K562 (cell line): ENCODE results near the gene WDR64. TPM values are rescaled to one million over a fixed set of nuclear protein-coding genes. Genes with fewer than 3 reads are reported as not detected.

Experiments used
- CHD7 ChIP-seq: fragments of 200-600 bp; sonication (generic); IDR thresholded peaks from one replicate; pipeline ENCODE4 v1.6.1; 2012; ENCODE audit warnings: mild to moderate bottlenecking, low read depth, low read length, inconsistent platforms
- ETS1 ChIP-seq: conservative IDR thresholded peaks from 2 replicates; pipeline ENCODE4 v1.6.1; 2011; ENCODE audit warnings: low read depth, mild to moderate bottlenecking, low read length; ENCODE audit not compliant: control insufficient read depth
- HEY1 ChIP-seq: fragments of 250-450 bp; sonication (Bioruptor Pico); IDR thresholded peaks from 2 replicates; pipeline ENCODE4 v1.5.0; 2020; ENCODE audit warnings: mild to moderate bottlenecking, moderate library complexity, borderline replicate concordance
- MTA2 ChIP-seq: fragments of 450-650 bp; IDR thresholded peaks from 2 replicates; pipeline ENCODE4 v1.6.1; 2016; ENCODE audit warnings: low read depth
- SIN3A ChIP-seq, 2 experiments: fragments of 150-350 bp in 1 of 2; IDR thresholded peaks; 2 replicates each; pipeline ENCODE4 v1.6.1; 2011 to 2016; ENCODE audit warnings: borderline replicate concordance in 2 of 2, low read depth in 2 of 2, low read length in 2 of 2, mild to moderate bottlenecking in 2 of 2, moderate library complexity in 2 of 2; ENCODE audit not compliant: control insufficient read depth in 1 of 2
- TCF7 ChIP-seq: sonication (generic); IDR thresholded peaks from 2 replicates; pipeline ENCODE4 v1.6.1; 2016; ENCODE audit warnings: antibody characterized with exemption, borderline replicate concordance
- TGIF2 ChIP-seq: sonication (generic); formaldehyde crosslinking; IDR thresholded peaks from 2 replicates; pipeline ENCODE4 v1.8.1; 2022; ENCODE audit warnings: mild to moderate bottlenecking, missing genetic modification reagents, moderate library complexity
- TSC22D4 ChIP-seq: fragments of 450-650 bp; IDR thresholded peaks from 2 replicates; pipeline ENCODE4 v1.6.1; 2016; ENCODE audit warnings: missing genetic modification characterization, missing biosample characterization, control low read depth
- polyA plus RNA-seq, 8 experiments: library from polyadenylated mRNA; depleted of rRNA in 4 of 8; stranded (reverse) in 5 of 8; unstranded in 3 of 8; fragments of >200 nt; fragmentation: Nextera tagmentation in 2 of 8; fragmentation: Illumina TruSeq in 1 of 8; extraction: Ambion mirVana in 2 of 8; extraction: Trizol in 1 of 8; gene quantifications; 2 replicates each; pipeline versions ENCODE4 v1.2.1 to v1.2.3, GENCODE V29; 2011 to 2014; ENCODE audit warnings: inconsistent platforms in 1 of 8, missing spikeins in 1 of 8
- total RNA-seq, 7 experiments: library from RNA; depleted of rRNA in 6 of 7; stranded (reverse); fragments of >200 nt in 6 of 7; fragmentation: Illumina TruSeq in 2 of 7; extraction: Trizol in 2 of 7; gene quantifications; 2 replicates each; pipeline versions ENCODE4 v1.2.1 to v1.2.3, GENCODE V29; 2011 to 2021; ENCODE audit warnings: low replicate concordance in 1 of 7
- TF ChIP-seq, protein P1 (sequence below): fragments of 450-650 bp; IDR thresholded peaks from 2 replicates; pipeline ENCODE4 v1.7.1; 2018; ENCODE audit warnings: mild to moderate bottlenecking, low read depth; ENCODE audit not compliant: partially characterized antibody

The WDR64 gene
- total and polyA plus RNA-seq, 9 of the 15 experiments (the other 6 are each of a cell fraction or from before 2014, with no cell fraction given), result 0.06 to 0.29 (median 0.19) TPM; not detected in 5

DNA sequence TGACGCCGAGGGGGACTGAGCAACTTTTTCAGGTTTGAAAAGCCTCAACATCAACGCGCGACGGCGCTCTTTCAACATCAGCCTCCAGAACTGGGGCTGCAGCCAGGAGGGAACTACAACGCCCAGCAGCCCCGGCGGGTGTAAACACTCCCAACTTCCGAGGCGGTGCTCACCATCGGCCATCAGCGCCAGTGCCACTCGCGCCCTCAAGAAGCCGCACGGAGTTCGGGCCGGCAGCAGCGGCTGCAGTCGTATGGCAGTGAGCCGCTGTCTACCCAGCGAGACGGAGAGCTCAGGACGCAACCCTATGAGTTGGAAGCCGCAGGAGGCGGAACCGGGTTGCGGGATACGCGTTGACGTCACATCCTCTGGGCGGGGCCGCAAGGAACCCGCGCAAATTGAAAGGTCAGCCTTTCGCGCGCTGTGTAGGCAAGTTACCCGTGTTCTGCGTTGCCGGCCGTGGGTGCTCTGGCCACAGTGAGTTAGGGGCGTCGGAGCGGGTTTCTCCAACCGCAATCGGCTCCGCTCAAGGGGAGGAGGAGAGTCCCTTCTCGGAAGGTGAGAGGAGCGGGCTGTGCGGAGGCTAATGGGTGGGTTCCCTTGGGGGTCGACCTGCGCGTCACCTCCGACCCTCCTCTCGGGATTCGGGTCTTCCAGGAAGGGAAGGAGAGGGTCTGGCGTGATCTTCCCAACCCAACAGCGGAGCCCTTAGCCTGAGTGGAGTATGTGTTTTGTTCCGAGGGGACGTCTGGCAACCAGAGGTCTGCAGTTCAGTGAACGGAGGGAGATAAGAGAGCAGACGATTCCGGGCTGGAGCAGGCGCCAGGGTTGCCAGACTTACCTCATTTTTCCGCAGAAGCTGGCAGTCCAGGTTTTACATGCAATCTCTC, 196.0 kb downstream of the WDR64 start, which contains the start of gene EXO1 (continued):
- TF ChIP-seq SIN3A (IDR thresholded peaks at IDR 0.05; ENCODE audit: borderline replicate concordance in 2 of 2, control insufficient read depth in 1 of 2, low read depth in 2 of 2, low read length in 2 of 2) (peak; percentile 96; a peak in 3 of 4 replicates), TSC22D4 (tag) (no peak), TGIF2 (peak; percentile 70; the same call in 1 of the 2 replicates), CHD7 (no peak), ETS1 (peak; percentile 96), HEY1 (CRISPR knock-in tag) (no peak), TCF7 (peak; percentile 37; the same call in 1 of the 2 replicates), MTA2 (no peak)
- TF ChIP-seq, protein P1, sequence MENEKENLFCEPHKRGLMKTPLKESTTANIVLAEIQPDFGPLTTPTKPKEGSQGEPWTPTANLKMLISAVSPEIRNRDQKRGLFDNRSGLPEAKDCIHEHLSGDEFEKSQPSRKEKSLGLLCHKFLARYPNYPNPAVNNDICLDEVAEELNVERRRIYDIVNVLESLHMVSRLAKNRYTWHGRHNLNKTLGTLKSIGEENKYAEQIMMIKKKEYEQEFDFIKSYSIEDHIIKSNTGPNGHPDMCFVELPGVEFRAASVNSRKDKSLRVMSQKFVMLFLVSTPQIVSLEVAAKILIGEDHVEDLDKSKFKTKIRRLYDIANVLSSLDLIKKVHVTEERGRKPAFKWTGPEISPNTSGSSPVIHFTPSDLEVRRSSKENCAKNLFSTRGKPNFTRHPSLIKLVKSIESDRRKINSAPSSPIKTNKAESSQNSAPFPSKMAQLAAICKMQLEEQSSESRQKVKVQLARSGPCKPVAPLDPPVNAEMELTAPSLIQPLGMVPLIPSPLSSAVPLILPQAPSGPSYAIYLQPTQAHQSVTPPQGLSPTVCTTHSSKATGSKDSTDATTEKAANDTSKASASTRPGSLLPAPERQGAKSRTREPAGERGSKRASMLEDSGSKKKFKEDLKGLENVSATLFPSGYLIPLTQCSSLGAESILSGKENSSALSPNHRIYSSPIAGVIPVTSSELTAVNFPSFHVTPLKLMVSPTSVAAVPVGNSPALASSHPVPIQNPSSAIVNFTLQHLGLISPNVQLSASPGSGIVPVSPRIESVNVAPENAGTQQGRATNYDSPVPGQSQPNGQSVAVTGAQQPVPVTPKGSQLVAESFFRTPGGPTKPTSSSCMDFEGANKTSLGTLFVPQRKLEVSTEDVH, result peak; percentile 99
